Stimulated activated CD8-positive, alpha-beta memory T cell treated with anti-CD3 and anti-CD28 coated beads, Interleukin-12 subunit alpha, Interleukin-12 subunit beta, amount 100 ng/mL, for 4 hours (primary cell): Measurements from ENCODE around the gene ZNF747.

Experiments used
- DNase-seq: peaks from one replicate; pipeline ENCODE4 v3.0.0-alpha.2; 2020; ENCODE audit warnings: low read depth

The ZNF747 gene

DNA sequence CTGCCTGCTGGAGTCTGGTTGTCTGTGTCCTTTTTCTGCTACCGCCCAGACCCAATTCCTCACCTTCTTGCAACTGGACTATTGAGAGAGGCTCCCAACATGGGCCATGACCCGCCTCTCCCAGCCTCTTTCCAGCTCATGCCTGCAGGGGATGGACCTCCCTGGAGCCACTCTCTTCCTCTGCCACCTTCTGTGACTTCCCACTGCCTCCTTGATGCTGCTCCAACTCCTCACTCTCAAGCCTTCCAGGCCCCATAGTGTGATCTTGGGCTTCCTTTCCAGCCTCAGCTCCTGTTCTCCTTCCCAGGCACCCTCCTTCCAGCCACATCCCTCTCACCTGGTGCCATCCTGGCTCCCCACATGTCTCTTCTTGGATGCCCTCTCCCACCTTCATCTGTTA is 19.4 kb downstream of the ZNF747 start:
- no peak for DNase-seq

GRCh38 chr16:30511509-30511908 is 23.1 kb downstream of the ZNF747 start:
- no peak for DNase-seq

DNA sequence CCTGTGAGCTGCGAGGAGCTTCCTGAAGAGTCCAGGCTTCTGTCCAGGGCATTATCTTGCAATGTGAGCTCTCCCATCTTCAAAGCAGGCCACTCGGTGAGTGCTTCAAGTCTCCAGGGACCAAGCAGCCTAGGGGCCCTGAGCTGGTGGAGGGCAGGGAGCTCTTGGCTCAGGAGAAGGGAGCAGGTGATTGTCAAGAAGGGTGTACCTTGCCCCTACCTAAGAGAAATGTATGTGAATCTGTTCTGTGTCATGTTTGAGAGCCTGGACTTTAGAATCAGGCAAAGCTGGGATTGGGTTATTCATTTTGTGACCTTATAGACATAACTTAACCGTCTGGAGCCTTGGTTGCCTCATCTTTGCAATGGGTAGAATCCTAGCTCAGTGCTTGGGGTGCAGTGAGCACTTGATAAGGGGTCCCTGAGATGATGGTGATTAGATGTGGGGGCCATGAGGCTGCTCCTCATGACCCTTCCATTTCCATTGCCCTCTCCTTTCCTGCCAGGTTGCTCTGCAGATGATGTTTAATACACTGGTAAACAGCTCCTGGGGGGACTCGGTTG is 24.2 kb downstream of the ZNF747 start:
- DNase-seq: no peak

DNA sequence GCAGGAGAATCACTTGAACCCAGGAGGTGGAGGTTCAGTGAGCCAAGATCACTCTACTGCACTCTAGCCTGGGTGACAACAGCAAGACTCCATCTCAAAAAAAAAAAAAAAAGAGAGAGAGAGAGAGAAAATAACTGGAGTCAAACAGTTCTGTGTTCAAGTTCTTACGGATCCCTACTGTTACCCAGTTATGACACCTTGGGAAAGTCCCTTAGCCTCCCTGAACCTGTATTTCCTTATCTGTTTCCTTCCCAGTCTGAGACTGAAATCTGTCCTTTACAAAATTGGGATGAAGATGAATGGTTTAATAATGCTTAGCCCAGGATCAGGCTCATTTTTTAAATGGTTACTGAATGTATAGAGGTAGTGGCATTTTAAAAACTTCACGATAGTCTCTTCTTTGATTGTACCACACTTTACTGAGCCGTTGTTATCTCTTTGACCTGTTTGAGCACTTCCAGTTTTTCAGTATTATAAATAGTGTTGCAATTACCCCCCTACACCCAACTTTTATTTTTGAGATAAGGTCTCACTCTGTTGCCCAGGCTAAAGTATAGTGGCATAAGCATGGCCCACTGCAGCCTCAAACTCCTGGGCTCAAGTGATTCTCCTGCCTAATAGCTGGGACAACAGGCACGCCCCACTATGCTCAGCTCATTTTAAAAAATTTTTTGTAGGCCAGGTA is 25.4 kb downstream of the ZNF747 start:
- DNase-seq: no peak

GRCh38 chr16:30503403-30504296 is 31.0 kb downstream of the ZNF747 start:
- no peak for DNase-seq

DNA sequence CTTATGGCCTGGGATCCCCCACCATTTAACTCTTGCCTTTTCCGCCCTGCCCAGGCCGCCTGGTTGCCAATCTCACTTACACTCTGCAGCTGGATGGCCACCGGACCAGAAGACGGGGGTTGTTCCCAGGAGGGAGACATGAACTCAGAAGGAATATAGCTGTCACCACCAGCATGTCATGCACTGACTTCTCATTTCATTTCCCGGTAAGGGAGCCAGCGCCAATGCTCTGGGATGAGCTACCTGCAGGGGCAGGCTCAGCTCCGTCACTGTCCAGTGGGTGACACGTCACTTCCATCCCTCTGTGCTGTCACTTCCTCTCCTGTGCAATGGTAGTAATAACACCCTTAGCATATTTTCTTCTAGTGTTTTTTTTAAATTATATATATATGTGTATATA is 35.4 kb downstream of the ZNF747 start:
- DNase-seq: no peak

- DNase-seq: no peak
Observed at GRCh38 chr16:30494709-30495108, 39.9 kb downstream of the ZNF747 start.

DNA sequence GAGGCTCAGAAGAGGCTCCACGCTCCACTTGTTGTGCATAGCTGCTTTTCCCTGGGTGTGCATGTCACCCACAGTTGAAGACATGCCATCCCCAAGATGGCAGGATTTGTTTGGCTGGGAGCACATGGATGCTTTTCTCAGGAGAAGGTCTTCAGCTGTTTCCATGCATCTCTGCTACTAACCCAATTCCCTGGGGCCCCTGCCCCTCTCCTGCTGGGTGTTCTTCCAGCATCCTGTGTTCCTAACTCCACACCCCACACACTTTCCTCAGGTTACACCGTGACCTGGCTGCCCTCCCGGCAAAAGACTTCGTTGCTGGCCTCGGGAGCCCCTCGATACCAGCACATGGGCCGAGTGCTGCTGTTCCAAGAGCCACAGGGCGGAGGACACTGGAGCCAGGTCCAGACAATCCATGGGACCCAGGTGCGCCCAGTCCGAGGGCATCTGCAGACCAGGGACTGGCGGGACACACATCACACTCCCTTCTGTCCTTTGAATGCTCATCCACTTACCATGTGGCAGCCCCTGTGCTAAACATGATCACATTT is 40.6 kb downstream of the ZNF747 start:
- DNase-seq: no peak

DNA sequence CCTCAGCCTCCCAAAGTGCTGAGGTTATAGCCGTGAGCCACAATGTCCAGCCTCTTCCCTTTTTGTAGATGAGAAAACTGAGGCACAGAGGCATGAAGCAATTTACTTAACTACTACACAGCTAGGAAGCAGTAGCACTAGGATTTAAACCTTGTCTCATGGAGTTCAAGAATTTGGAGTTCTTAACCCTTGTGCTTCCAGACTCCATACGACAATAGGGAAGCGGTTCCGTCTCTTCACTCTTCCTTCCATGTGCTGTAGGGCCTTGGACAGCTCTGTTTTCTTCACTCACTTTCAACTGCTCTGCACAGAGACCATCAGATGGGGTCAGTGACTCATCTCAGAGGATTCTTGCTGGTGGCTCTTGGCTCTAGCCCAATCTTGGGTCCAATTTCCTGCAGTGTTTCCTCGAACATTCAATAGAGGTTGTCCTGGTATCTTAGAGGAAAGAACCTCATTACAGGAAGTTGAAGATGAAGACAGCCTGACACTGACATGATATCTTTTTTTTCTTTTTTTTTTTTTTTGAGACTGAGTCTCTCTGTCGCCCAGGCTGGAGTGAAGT is 42.8 kb downstream of the ZNF747 start:
- DNase-seq: no peak

DNA sequence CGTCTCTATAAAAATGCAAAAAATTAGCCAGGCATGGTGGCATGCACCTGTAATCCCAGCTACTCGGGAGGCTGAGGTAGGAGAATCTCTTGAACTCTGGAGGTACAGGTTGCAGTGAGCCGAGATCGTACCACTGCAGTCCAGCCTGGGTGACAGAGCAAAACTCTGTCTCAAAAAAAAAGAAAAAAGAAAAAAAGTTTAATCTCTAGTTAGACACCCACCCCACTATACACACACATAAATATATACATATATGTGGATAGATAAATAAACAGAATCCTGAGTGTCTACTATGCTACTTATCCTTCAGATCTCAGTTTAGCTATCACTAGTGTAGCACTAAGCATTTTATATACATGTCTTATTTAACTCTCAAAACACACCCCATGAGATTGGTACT is 43.4 kb downstream of the ZNF747 start:
- no peak for DNase-seq

GRCh38 chr16:30490210-30490609 is 44.4 kb downstream of the ZNF747 start:
- DNase-seq: no peak

DNA sequence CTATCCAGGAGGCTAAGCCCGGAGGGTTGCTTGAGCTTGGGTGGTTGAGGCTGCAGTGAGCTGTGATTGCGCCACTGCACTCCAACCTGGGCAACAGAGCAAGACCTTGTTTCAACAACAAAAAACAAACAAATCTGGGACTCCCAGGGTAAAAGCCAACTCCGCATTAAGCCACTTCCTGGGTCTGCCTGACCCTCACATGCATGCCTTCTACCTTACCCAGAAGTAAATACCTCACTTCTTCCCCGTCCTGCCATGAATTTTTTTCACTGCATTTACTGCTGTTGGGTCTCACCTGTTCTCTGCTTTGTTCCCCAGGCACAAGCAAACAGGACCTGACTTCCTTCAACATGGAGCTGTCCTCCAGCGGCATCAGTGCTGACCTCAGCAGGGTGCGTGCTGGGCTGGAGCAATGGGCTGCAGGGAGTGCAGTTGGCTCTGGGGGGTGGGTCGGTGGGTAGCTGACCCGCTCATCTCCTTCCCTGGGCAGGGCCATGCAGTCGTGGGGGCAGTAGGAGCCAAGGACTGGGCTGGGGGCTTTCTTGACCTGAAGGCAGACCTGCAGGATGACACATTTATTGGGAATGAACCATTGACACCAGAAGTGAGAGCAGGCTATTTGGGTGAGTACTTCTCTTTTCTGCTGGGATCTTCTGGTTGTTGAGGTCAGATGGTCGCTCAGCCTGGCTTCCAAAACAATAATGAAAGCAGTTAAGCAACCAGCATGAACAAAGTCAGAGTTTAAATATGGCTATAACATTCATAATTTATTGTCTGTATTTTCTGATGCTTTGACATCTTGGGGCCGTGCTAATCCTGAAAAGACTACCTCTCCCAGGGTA is 45.7 kb downstream of the ZNF747 start:
- DNase-seq: no peak

GRCh38 chr16:30485818-30486436 is 48.7 kb downstream of the ZNF747 start:
- no peak for DNase-seq

DNA sequence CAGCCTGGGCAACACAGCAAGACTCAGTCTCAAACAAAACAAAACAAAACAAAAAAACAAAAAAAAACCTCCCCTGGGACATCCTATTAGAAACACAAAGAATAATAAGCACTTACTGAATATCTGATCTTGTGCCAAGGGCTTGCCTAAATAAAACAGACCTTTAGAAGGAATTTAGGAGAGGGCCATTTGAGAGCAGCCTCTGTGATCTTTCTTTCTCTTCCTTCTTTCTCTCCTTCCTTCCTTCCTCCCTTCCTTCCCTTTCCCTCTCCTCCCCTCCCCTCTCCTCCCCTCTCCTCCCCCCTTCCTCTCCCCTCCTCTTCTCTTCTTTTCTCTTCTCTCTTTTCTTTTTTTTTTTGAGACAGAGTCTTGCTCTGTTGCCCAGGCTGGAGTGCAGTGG is 49.8 kb downstream of the ZNF747 start:
- DNase-seq: no peak

DNA sequence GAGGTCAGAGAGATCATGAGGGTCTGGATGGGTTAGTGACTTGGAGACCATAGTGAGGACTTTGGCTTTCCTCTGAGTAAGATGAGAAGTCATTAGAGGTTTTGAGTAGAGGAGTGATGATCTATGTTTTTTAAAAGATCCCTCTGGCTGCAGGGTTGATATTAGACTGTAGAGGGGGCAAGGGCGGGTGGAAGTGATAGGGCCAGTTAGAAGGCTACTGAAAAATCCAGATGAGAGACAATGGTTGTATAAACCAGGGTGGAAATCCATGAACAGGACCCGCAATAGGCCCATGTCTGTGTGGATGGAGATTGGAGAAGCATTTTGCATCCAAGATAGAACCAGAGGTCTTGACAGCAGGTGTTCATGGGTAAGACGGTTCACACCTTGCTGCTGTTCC is 52.3 kb downstream of the ZNF747 start:
- DNase-seq: no peak

DNA sequence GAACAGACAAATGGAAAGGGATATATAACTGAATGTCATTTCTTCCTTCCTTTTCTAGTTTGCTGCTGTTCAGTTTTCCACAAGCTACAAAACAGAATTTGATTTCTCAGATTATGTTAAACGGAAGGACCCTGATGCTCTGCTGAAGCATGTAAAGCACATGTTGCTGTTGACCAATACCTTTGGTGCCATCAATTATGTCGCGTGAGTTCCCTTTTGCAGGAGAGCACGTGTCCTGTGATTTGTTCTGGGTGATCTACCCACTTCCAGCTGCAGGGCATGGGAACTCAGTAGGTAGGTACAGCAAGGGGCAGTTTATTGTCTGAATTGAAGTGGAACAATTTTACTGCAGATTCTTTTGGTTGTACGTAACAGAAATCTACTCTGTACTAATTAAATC is 53.3 kb downstream of the ZNF747 start:
- DNase-seq: no peak
